Lower lobe of right lung (tissue), 2 donors: Measurements from ENCODE around the gene SLC25A3. TPM values are rescaled to one million over a fixed set of nuclear protein-coding genes. Genes with fewer than 3 reads are reported as not detected.
A peak's percentile ranks its signal among the peaks of the same experiment; 100 is the strongest.

Experiments used
- ATAC-seq, 2 donors: fragments of 200-7000 bp; cut with Tn5 transposase; one replicate each; pipeline ENCODE4 v1.9.1; 2020 to 2022; ENCODE audit warnings: mild to moderate bottlenecking in 2 of 2, moderate library complexity in 2 of 2
- DNase-seq: peaks from one replicate; pipeline ENCODE4 v3.0.0-alpha.2; 2020
- H3K27ac ChIP-seq: fragments of 200-600 bp; one replicate; pipeline ENCODE4 v1.8.0; 2022
- H3K27me3 ChIP-seq: fragments of 200-600 bp; one replicate; pipeline ENCODE4 v1.8.0; 2022; ENCODE audit warnings: low read depth
- H3K36me3 ChIP-seq: fragments of 200-600 bp; one replicate; pipeline ENCODE4 v1.8.0; 2022; ENCODE audit warnings: mild to moderate bottlenecking
- H3K4me1 ChIP-seq: fragments of 200-600 bp; one replicate; pipeline ENCODE4 v1.8.0; 2022
- H3K4me3 ChIP-seq: fragments of 200-600 bp; one replicate; pipeline ENCODE4 v1.8.0; 2022; ENCODE audit warnings: mild to moderate bottlenecking
- H3K9me3 ChIP-seq: fragments of 200-600 bp; one replicate; pipeline ENCODE4 v1.8.0; 2022
- CTCF ChIP-seq: fragments of 200-600 bp; IDR thresholded peaks from one replicate; pipeline ENCODE4 v1.8.0; 2022; ENCODE audit warnings: antibody characterized with exemption, mild to moderate bottlenecking
- intact Hi-C: fragments of 100-400 bp; cut with DNase I; formaldehyde crosslinking; loops from one replicate; pipeline ENCODE4 v1.11.0; 2022
- total RNA-seq: library from RNA; stranded (reverse); fragmentation: NEBNext Ultra II Directional; extraction: Animal tissue kit (Norgen Biotek cat#: 25700); gene quantifications from one replicate; pipeline ENCODE4 v1.2.1, GENCODE V29; 2021
- donor health status: DM: no; HTN: yes; CAD: no; lungs with severe emphysema.

Gene SLC25A3
- total RNA-seq, 1 donor from 2014 or later: 348 TPM

- ATAC-seq (peak; percentile 8 to 38), DNase-seq (no peak)
- Histone ChIP-seq H3K9me3 (no peaks in the 10 kb centered on the region), H3K27me3 (no peaks in the 10 kb centered on the region), H3K27ac (peak overlapping the region; percentile 92), H3K4me3 (peak overlapping the region; percentile 97), H3K36me3 (peaks cover 16% of the 10 kb centered on the region), H3K4me1 (peaks cover 31% of the 10 kb centered on the region)
- TF ChIP-seq CTCF: no peak
- intact Hi-C loops: no loop called here
These were observed 50.9 kb downstream of the SLC25A3 start for GRCh38 chr12:98644433-98644711.

- Histone ChIP-seq H3K9me3 (no peaks in the 10 kb centered on the region), H3K36me3 (peaks cover 22% of the 10 kb centered on the region), H3K4me1 (peaks cover 31% of the 10 kb centered on the region), H3K4me3 (peak within 1 kb of the TSS; percentile 97), H3K27ac (peak within 1 kb of the TSS; percentile 92), H3K27me3 (no peaks in the 10 kb centered on the region)
- intact Hi-C loops: no loop called here
- DNase-seq (peak; percentile 99), ATAC-seq (peak; percentile 99)
- TF ChIP-seq CTCF: no peak
These were observed 51.5 kb downstream of the SLC25A3 start, which contains the start of the genes APAF1 and IKBIP for GRCh38 chr12:98644712-98645571. TSS of gene APAF1 (plus strand) at chr12:98645290. CDS start at chr12:98648360, 3,070 bp downstream. TSS of gene IKBIP (minus strand) at chr12:98644788. CDS start at chr12:98644701, 87 bp downstream.

GRCh38 chr12:98645572-98646067, 52.1 kb downstream of the SLC25A3 start:
- DNase-seq (no peak), ATAC-seq (peak; percentile 30 to 36)
- Histone ChIP-seq H3K27ac (peak overlapping the region; percentile 92), H3K36me3 (peaks cover 28% of the 10 kb centered on the region), H3K9me3 (no peaks in the 10 kb centered on the region), H3K4me1 (peaks cover 31% of the 10 kb centered on the region), H3K4me3 (peak overlapping the region; percentile 97), H3K27me3 (no peaks in the 10 kb centered on the region)
- TF ChIP-seq CTCF: no peak
- intact Hi-C loops: no loop called here

- no peak for DNase-seq
- peaks cover 37% of the 10 kb centered on the region for H3K36me3 ChIP-seq
- H3K27me3 ChIP-seq: no peaks in the 10 kb centered on the region
- peaks cover 31% of the 10 kb centered on the region for H3K4me1 ChIP-seq
- ATAC-seq: no peak
- TF ChIP-seq CTCF: no peak
- no peak overlapping the region for H3K27ac ChIP-seq
- H3K9me3 ChIP-seq: no peaks in the 10 kb centered on the region
- H3K4me3 ChIP-seq: peak overlapping the region; percentile 97
- intact Hi-C loops: no loop called here
These were observed 53.0 kb downstream of the SLC25A3 start for GRCh38 chr12:98646294-98647090.

GRCh38 chr12:98651328-98651727, 57.8 kb downstream of the SLC25A3 start:
- intact Hi-C loops: no loop called here
- peaks cover 59% of the 10 kb centered on the region for H3K36me3 ChIP-seq
- peaks cover 18% of the 10 kb centered on the region for H3K4me1 ChIP-seq
- DNase-seq (no peak), ATAC-seq (no peak)
- H3K27ac ChIP-seq: no peak overlapping the region
- TF ChIP-seq CTCF: no peak
- H3K4me3 ChIP-seq: no peak overlapping the region
- no peaks in the 10 kb centered on the region for H3K9me3 ChIP-seq
- no peaks in the 10 kb centered on the region for H3K27me3 ChIP-seq
